ENCODE measurements around the gene ARID1B.

The ARID1B gene

DNA sequence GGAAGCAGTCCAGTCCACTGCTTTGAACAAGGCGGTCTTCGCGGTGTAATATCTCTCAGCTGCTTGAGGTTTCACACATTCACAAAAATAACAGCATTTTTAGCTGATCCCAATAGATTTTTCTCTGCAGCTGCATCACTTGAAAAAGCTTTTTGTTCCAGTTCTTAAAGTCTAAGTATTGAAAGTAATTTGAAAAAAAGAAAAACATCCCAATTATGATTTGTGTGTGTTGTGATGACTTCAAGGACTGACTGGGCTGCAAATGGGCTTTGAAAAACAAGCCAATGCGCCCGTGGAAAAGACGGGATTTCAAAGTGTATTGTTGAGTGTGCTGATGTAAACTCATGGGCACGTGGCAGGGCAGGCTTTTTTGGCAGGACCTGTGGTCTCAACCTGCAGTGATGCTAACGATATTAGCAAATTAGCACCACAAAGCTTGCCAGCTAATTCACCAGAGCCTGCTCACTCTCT, 395.1 kb downstream of the ARID1B start:
- TF ChIP-seq, protein P1, sequence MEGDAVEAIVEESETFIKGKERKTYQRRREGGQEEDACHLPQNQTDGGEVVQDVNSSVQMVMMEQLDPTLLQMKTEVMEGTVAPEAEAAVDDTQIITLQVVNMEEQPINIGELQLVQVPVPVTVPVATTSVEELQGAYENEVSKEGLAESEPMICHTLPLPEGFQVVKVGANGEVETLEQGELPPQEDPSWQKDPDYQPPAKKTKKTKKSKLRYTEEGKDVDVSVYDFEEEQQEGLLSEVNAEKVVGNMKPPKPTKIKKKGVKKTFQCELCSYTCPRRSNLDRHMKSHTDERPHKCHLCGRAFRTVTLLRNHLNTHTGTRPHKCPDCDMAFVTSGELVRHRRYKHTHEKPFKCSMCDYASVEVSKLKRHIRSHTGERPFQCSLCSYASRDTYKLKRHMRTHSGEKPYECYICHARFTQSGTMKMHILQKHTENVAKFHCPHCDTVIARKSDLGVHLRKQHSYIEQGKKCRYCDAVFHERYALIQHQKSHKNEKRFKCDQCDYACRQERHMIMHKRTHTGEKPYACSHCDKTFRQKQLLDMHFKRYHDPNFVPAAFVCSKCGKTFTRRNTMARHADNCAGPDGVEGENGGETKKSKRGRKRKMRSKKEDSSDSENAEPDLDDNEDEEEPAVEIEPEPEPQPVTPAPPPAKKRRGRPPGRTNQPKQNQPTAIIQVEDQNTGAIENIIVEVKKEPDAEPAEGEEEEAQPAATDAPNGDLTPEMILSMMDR (conservative IDR thresholded peaks at IDR 0.05; ENCODE audit: low read depth, low read length), result no peak
- no peak overlapping the region for H3K4me3 ChIP-seq (ENCODE audit: low read depth, low read length)
- DNase-seq (ENCODE audit: low read depth), result no peak

DNA sequence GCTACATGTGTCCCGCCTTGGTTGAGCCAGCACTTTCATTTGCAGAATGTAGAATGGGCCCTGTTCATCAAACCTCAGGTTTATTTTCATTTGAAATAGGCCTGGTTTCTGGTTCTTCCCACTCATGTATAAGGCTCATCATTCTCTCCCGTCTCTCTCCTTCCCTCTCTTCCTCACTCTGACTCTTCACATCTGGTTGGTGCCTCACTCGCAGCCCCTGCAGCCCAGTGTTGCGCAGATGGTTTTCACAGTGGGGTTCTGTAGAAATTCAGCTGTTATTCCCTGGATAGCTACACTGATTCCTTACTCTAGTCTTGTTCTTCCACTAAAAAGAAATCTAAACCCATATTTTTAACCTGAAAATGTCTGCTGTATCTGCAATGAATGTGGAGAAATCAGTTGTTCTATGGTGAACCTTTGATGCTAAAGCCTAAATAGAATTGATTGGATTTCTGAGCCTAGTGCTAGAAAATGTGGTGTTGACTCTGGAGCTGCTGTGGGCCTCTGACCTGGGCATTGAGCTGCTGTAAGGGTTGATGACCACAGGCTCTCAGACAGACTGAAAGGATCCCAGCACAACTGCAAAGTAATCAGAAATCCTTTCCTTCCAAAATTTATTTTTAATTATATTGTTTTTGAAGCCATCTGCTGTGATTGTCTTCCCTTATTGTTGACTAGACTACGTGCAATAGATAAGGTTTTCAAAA, 395.8 kb downstream of the ARID1B start:
- TF ChIP-seq, protein P1 (conservative IDR thresholded peaks at IDR 0.05; ENCODE audit: low read depth, low read length), result no peak
- no peak for DNase-seq (ENCODE audit: low read depth)
- H3K4me3 ChIP-seq (ENCODE audit: low read depth, low read length), result no peak overlapping the region

DNA sequence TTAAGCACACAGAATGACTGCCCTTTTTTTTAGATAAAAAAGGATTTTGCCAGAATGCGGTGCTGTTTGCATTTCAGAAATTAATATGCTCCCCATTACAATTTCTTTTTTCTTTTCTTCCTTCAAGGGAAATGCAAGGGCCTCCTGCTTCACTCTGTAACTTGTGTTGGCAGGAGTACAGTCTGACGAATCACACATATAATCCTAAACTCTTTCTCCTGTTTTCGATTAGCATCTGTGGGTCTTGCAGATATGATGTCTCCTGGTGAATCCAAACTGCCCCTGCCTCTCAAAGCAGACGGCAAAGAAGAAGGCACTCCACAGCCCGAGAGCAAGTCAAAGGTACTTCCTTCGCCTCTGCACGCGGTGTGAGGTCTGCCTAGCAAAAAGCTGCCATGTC, 396.6 kb downstream of the ARID1B start:
- H3K4me3 ChIP-seq (ENCODE audit: low read depth, low read length), result no peak overlapping the region
- DNase-seq (ENCODE audit: low read depth), result no peak
- TF ChIP-seq, protein P1 (conservative IDR thresholded peaks at IDR 0.05; ENCODE audit: low read depth, low read length), result no peak

DNA sequence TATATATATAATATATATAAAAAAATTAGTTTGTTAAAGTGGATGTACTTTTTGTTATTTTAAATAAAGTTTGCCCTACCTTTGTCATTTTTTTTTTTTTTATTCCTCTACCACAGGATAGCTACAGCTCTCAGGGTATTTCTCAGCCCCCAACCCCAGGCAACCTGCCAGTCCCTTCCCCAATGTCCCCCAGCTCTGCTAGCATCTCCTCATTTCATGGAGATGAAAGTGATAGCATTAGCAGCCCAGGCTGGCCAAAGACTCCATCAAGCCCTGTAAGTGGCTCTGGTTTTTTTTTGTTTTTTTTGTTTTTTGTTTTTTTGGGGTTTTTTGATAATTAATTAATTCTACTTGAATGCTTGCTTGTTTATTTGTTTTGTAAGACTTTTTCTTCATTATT, 397.6 kb downstream of the ARID1B start:
- H3K4me3 ChIP-seq (ENCODE audit: low read depth, low read length), result no peak overlapping the region
- no peak for DNase-seq (ENCODE audit: low read depth)
- TF ChIP-seq, protein P1 (conservative IDR thresholded peaks at IDR 0.05; ENCODE audit: low read depth, low read length), result no peak

DNA sequence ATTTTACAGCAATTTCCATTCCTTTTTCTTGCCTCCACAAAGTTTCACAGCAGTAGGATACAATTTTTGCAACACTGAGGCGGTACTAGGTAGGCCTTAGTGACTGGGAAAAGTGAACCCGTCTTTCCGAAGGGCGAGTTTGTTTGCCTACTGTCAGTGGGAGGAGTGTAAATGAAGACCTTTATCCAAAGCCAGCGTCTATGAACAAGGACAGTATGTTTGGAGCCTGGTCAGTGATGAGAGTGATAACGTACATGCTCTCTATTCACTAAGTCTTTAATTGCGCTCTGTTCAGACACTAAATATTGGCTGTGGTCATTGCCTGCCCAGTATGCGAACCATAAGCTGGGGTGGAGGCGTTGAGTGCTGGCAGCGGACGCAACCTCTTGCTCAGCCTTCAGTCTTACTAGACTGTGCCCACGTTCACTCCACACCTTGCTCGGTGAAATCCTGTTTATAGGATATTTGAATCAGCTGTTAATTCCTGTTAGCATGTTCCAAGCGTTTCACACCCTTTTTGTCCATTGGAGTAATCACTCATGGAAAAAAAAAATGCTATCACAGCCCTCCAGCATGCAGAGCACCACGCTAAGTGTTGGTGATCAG, 400.7 kb downstream of the ARID1B start:
- DNase-seq (ENCODE audit: low read depth), result no peak
- TF ChIP-seq, protein P1 (conservative IDR thresholded peaks at IDR 0.05; ENCODE audit: low read depth, low read length), result no peak
- no peak overlapping the region for H3K4me3 ChIP-seq (ENCODE audit: low read depth, low read length)

DNA sequence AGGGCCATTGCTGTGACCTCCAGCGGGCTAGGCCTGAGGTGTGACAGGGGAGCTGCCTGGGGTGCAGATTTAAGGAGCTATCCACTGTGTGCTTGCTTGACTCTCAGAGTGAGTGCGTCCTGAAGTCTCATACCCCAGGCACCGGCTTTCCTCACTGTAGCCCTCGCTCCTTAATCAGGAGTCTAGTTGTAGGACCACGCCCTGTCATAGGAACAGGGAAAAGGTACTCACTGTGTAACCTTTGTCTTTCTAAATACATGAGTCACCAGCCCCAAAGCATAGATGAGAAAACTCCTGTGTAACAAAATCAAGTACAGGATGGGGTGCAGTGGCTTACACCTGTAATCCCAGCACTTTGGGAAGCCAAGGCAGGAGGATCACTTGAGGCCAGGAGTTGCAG, 404.5 kb downstream of the ARID1B start:
- no peak overlapping the region for H3K4me3 ChIP-seq (ENCODE audit: low read depth, low read length)
- DNase-seq (ENCODE audit: low read depth), result no peak
- TF ChIP-seq, protein P1 (conservative IDR thresholded peaks at IDR 0.05; ENCODE audit: low read depth, low read length), result no peak

All from choroid plexus epithelial cell (primary cell).